ENCODE data around the gene CEBPG. TPM values are rescaled to one million over a fixed set of nuclear protein-coding genes. Genes with fewer than 3 reads are reported as not detected.

CEBPG gene
- total RNA-seq, result 31.9 TPM

GRCh38 chr19:33373453-33374235 is at the start of gene CEBPG:
Gene CEBPG, plus strand, starts transcription at chr19:33373709. Its CDS starts 5,531 bp downstream, at chr19:33379240.
- peak; percentile 96 for DNase-seq

GRCh38 chr19:33324628-33325027 is 48.9 kb upstream of the CEBPG start:
- no peak for DNase-seq

GRCh38 chr19:33325920-33326319 is 47.6 kb upstream of the CEBPG start:
- DNase-seq, result peak; percentile 73

GRCh38 chr19:33329060-33329459 is 44.4 kb upstream of the CEBPG start:
- no peak for DNase-seq

GRCh38 chr19:33329736-33330135 is 43.8 kb upstream of the CEBPG start:
- no peak for DNase-seq

GRCh38 chr19:33332248-33332647 is 41.3 kb upstream of the CEBPG start:
- DNase-seq, result no peak

GRCh38 chr19:33333151-33333550 is 40.4 kb upstream of the CEBPG start:
- DNase-seq, result no peak

- DNase-seq, result no peak
Observed at GRCh38 chr19:33333642-33334041, 39.9 kb upstream of the CEBPG start.

- DNase-seq, result no peak
Observed at GRCh38 chr19:33334271-33334670, 39.2 kb upstream of the CEBPG start.

GRCh38 chr19:33335446-33335845 is 38.1 kb upstream of the CEBPG start:
- DNase-seq, result no peak

GRCh38 chr19:33339016-33339984 is 34.2 kb upstream of the CEBPG start:
- DNase-seq, result no peak

GRCh38 chr19:33340991-33341390 is 32.5 kb upstream of the CEBPG start:
- DNase-seq, result no peak

GRCh38 chr19:33343301-33343700 is 30.2 kb upstream of the CEBPG start:
- no peak for DNase-seq

GRCh38 chr19:33343859-33344572 is 29.5 kb upstream of the CEBPG start:
- DNase-seq, result peak; percentile 76

GRCh38 chr19:33344573-33344925 is 29.0 kb upstream of the CEBPG start:
- peak; percentile 66 for DNase-seq

GRCh38 chr19:33345163-33345562 is 28.3 kb upstream of the CEBPG start:
- DNase-seq, result no peak

- DNase-seq, result no peak
Observed at GRCh38 chr19:33346665-33347064, 26.8 kb upstream of the CEBPG start.

GRCh38 chr19:33347300-33347699 is 26.2 kb upstream of the CEBPG start:
- DNase-seq, result no peak

- DNase-seq, result peak; percentile 21
Observed at GRCh38 chr19:33348301-33349010, 25.1 kb upstream of the CEBPG start.

GRCh38 chr19:33349319-33350289 is 23.9 kb upstream of the CEBPG start:
- DNase-seq, result no peak
